Measurements from ENCODE around the gene APLF. TPM values are rescaled to one million over a fixed set of nuclear protein-coding genes. Genes with fewer than 3 reads are reported as not detected.

Gene APLF
- total and polyA plus RNA-seq, 2 of the 8 experiments (the other 6 are each of a cell fraction or from before 2014, with no cell fraction given): 4.4 to 7.3 TPM

DNA sequence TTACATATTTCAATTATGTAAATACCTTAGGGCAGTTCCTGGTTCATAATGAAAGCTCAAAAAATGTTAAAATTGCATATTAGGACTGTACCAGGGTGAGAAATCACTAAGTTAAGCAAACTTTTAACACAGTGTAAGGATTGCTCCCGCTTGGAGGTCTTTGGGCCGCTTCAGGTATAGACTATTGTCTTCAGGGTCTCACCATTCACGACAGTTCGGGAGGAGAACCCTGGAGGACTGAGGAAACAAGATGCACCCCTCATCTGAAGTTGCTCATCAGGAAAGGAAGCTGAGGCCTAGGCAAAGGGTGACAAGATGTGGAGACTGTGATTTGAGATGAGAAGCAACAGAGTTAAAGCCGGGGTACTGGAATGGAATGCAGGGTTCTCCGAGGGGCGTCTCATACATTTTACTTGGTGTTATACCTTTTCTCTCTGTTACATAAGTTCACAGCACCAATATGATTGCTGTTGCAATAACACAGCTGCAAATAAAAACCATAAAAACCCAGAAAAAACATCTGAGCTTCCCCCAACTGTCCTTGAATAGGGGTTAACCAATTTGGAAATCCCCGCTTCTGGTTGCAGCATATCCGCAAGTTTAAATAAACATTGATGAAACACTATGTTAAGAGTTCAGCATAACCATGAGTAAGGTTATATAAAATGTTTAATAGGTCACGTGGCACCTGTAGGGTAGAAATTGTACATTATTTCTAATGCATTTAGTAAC, 40.4 kb upstream of the APLF start:
- no peaks in the 10 kb centered on the region for H3K27me3 ChIP-seq (replicated peaks in 1 of 4; ENCODE audit: control insufficient read depth in 3 of 4, extremely low read depth in 1 of 4, insufficient read depth in 3 of 4, low read length in 3 of 4)
- no peaks in the 10 kb centered on the region for H3K23me2 ChIP-seq (ENCODE audit: low read depth, low read length)
- no peak for TF ChIP-seq CBX5 (IDR thresholded peaks at IDR 0.05; ENCODE audit: low read depth, low read length)
- no peak for TF ChIP-seq SRF (IDR thresholded peaks at IDR 0.05; ENCODE audit: low read depth, low read length)
- TF ChIP-seq NRF1 (IDR thresholded peaks at IDR 0.05; ENCODE audit: low read depth, low read length): no peak
- no peak for TF ChIP-seq SAP30 (IDR thresholded peaks at IDR 0.05; ENCODE audit: insufficient read depth, insufficient replicate concordance, low read length)
- no peak for TF ChIP-seq KDM4A (IDR thresholded peaks at IDR 0.05; ENCODE audit: low read depth, low read length, severe bottlenecking)
- no peak for TF ChIP-seq RAD21 (IDR thresholded peaks at IDR 0.05 in 1 of 2, conservative IDR thresholded peaks at IDR 0.05 in 1 of 2; ENCODE audit: low read depth in 2 of 2, low read length in 2 of 2)
- no peak overlapping the region for H4K91ac ChIP-seq (replicated peaks; ENCODE audit: insufficient read length, low read length)
- H4K8ac ChIP-seq (ENCODE audit: extremely low read depth, insufficient read depth, low read length): no peak overlapping the region
- no peak overlapping the region for H3K4me3 ChIP-seq (ENCODE audit: extremely low read depth in 1 of 4, insufficient read depth in 2 of 4, low read depth in 3 of 4, low read length in 4 of 4)
- no peak overlapping the region for H3K4ac ChIP-seq (replicated peaks; ENCODE audit: insufficient read length, low read depth, low read length)
- H3K9ac ChIP-seq (replicated peaks in 1 of 4; ENCODE audit: extremely low read depth in 1 of 4, low read depth in 3 of 4, low read length in 3 of 4): no peak overlapping the region
- H3K14ac ChIP-seq (ENCODE audit: insufficient read length): no peak overlapping the region
- FAIRE-seq (no peak), DNase-seq (ENCODE audit: low read depth in 1 of 2, low spot score in 2 of 2) (no peak)
- H2BK12ac ChIP-seq (ENCODE audit: low read depth, low read length): no peak overlapping the region
- no peak overlapping the region for H2AFZ ChIP-seq (ENCODE audit: low read length)
- H3K18ac ChIP-seq (ENCODE audit: extremely low read depth, low read length): no peak overlapping the region
- H2BK120ac ChIP-seq (replicated peaks; ENCODE audit: low read depth, low read length): no peak overlapping the region
- ChIA-PET POLR2A (ENCODE audit: partially characterized antibody) (interaction anchor here (0.7 kb wide), 1 partner anchor 22 kb away, joined by 3 read pairs; no protein-coding TSS in a partner anchor), CTCF (ENCODE audit: partially characterized antibody) (interaction anchor here (0.9 to 4.2 kb wide), 3 partner anchors 11 to 97 kb away, joined by 3 to 16 read pairs (median 3); no protein-coding TSS in a partner anchor)
- no peaks in the 10 kb centered on the region for H3K79me2 ChIP-seq (ENCODE audit: control insufficient read depth in 1 of 2, insufficient read depth in 2 of 2, low read length in 2 of 2)
- H4K5ac ChIP-seq (ENCODE audit: insufficient read length, low read depth, low read length): no peak overlapping the region
- no peak overlapping the region for H3K56ac ChIP-seq (replicated peaks; ENCODE audit: insufficient read length, low read depth, low read length)
- H2AK5ac ChIP-seq (ENCODE audit: low read depth, low read length): no peak overlapping the region
- WGBS, 2 experiments (ENCODE audit: extremely low coverage in 1 of 2, insufficient coverage in 1 of 2, insufficient read length in 1 of 2, insufficient replicate concordance in 2 of 2, low coverage in 1 of 2, low lambda C conversion rate in 2 of 2, missing lambda C conversion rate in 1 of 2): 94% methylated on average over 10 of the region's 10 CpGs; no CpG with 5 or more reads in 1 of the 2 experiments
- no peak overlapping the region for H3K4me2 ChIP-seq (ENCODE audit: insufficient read depth in 1 of 2, low read depth in 2 of 2, low read length in 2 of 2)
- H3K27ac ChIP-seq (ENCODE audit: low read depth, low read length): no peak overlapping the region
- no peaks in the 10 kb centered on the region for H4K20me1 ChIP-seq (replicated peaks in 1 of 2; ENCODE audit: control insufficient read depth in 1 of 2, insufficient read depth in 2 of 2, low read length in 2 of 2)
- H3K79me1 ChIP-seq (ENCODE audit: low read depth, low read length): no peaks in the 10 kb centered on the region
- H2BK15ac ChIP-seq (ENCODE audit: low read length): no peak overlapping the region
- no peaks in the 10 kb centered on the region for H3K9me3 ChIP-seq (ENCODE audit: insufficient read depth in 2 of 2, low read depth in 1 of 2, low read length in 1 of 2)
- H2BK5ac ChIP-seq (ENCODE audit: low read depth, low read length): no peak overlapping the region
- H3K4me1 ChIP-seq (replicated peaks in 1 of 4; ENCODE audit: control insufficient read depth in 3 of 4, insufficient read depth in 4 of 4, low read length in 3 of 4): no peaks in the 10 kb centered on the region
- no peak overlapping the region for H2BK20ac ChIP-seq (ENCODE audit: low read length)
- no peak overlapping the region for H3K23ac ChIP-seq (ENCODE audit: insufficient read length)
- no peaks in the 10 kb centered on the region for H3K36me3 ChIP-seq (ENCODE audit: control insufficient read depth in 2 of 4, insufficient read depth in 4 of 4, low read length in 3 of 4)
